Neural progenitor cell (in vitro differentiated cells): ENCODE results near the gene CEBPA. TPM values are rescaled to one million over a fixed set of nuclear protein-coding genes. Genes with fewer than 3 reads are reported as not detected.

Source experiments
- DNase-seq: peaks from one replicate; pipeline ENCODE4 v3.0.0-alpha.2; 2016; ENCODE audit warnings: low spot score
- H2AFZ ChIP-seq: fragments of 200-600 bp; sonication (generic); replicated peaks from 2 replicates; pipeline ENCODE4 v1.6.1; 2016; ENCODE audit warnings: antibody characterized with exemption
- H3F3A ChIP-seq: fragments of 200-600 bp; sonication (generic); 2 replicates; pipeline ENCODE4 v1.6.1; 2016; ENCODE audit warnings: antibody characterized with exemption, low read depth
- H3K27ac ChIP-seq: fragments of 200-600 bp; sonication (generic); 2 replicates; pipeline ENCODE4 v1.5.1; 2016; ENCODE audit warnings: mild to moderate bottlenecking
- H3K27me3 ChIP-seq: fragments of 200-600 bp; sonication (generic); 2 replicates; pipeline ENCODE4 v1.6.1; 2016; ENCODE audit warnings: mild to moderate bottlenecking, moderate library complexity
- H3K36me3 ChIP-seq: fragments of 200-600 bp; sonication (generic); 2 replicates; pipeline ENCODE4 v1.5.1; 2016
- H3K4me1 ChIP-seq: fragments of 200-600 bp; sonication (generic); 2 replicates; pipeline ENCODE4 v1.6.1; 2016; ENCODE audit warnings: mixed run types
- H3K4me2 ChIP-seq: fragments of 200-600 bp; sonication (generic); 2 replicates; pipeline ENCODE4 v1.6.1; 2016
- H3K4me3 ChIP-seq: fragments of 200-600 bp; sonication (generic); 2 replicates; pipeline ENCODE4 v1.5.1; 2016
- H3K79me2 ChIP-seq: fragments of 200-600 bp; sonication (generic); 2 replicates; pipeline ENCODE4 v1.6.1; 2016; ENCODE audit warnings: low read depth
- H3K9ac ChIP-seq: fragments of 200-600 bp; sonication (generic); 2 replicates; pipeline ENCODE4 v1.6.1; 2016
- H3K9me3 ChIP-seq: fragments of 200-600 bp; sonication (generic); 2 replicates; pipeline ENCODE4 v1.5.1; 2016; ENCODE audit warnings: low read depth
- H4K20me1 ChIP-seq: fragments of 200-600 bp; sonication (generic); 2 replicates; pipeline ENCODE4 v1.6.1; 2016; ENCODE audit warnings: low read depth
- H3K27ac Mint-ChIP-seq: 3 replicates; pipeline ENCODE4 v1.8.0; 2021; ENCODE audit warnings: mixed read lengths
- H3K27me3 Mint-ChIP-seq: 2 replicates; pipeline ENCODE4 v1.8.0; 2022; ENCODE audit warnings: low read depth, mild to moderate bottlenecking, inconsistent platforms, moderate library complexity, mixed read lengths; ENCODE audit not compliant: insufficient read depth
- H3K36me3 Mint-ChIP-seq: 3 replicates; pipeline ENCODE4 v1.8.0; 2021; ENCODE audit warnings: mixed read lengths
- H3K4me1 Mint-ChIP-seq: 3 replicates; pipeline ENCODE4 v1.8.0; 2021; ENCODE audit warnings: mixed read lengths
- H3K4me3 Mint-ChIP-seq: 3 replicates; pipeline ENCODE4 v1.8.0; 2021; ENCODE audit warnings: mild to moderate bottlenecking, moderate library complexity, mixed read lengths
- H3K9me3 Mint-ChIP-seq: 3 replicates; pipeline ENCODE4 v1.8.0; 2020; ENCODE audit warnings: mixed read lengths
- CTCF ChIP-seq: fragments of 200-600 bp; sonication (generic); IDR thresholded peaks from 2 replicates; pipeline ENCODE4 v1.5.1; 2017; ENCODE audit warnings: antibody characterized with exemption, mild to moderate bottlenecking
- EZH2 ChIP-seq: fragments of 200-600 bp; sonication (generic); IDR thresholded peaks from 2 replicates; pipeline ENCODE4 v1.6.1; 2017; ENCODE audit warnings: antibody characterized with exemption, mild to moderate bottlenecking, moderate library complexity
- EZH2phosphoT487 ChIP-seq: fragments of 200-600 bp; sonication (generic); IDR thresholded peaks from 2 replicates; pipeline ENCODE4 v1.6.1; 2017; ENCODE audit warnings: antibody characterized with exemption
- total RNA-seq: library from RNA; depleted of rRNA; stranded (reverse); fragments of >200 nt; gene quantifications from 2 replicates; pipeline ENCODE4 v1.2.3, GENCODE V29; 2015; ENCODE audit warnings: low replicate concordance

CEBPA gene
- total RNA-seq, 1 donor from 2014 or later, result 0.71 TPM

GRCh38 chr19:33271246-33272021 is 30.9 kb downstream of the CEBPA start:
- Histone ChIP-seq H3K4me1 (peaks cover 34% of the 10 kb centered on the region), H3K9me3 (no peaks in the 10 kb centered on the region), H3K27me3 (no peaks in the 10 kb centered on the region), H4K20me1 (no peaks in the 10 kb centered on the region), H3K36me3 (no peaks in the 10 kb centered on the region), H3K79me2 (no peaks in the 10 kb centered on the region), H3K9ac (no peak overlapping the region), H3K4me2 (no peak overlapping the region), H3F3A (peaks cover 12% of the 10 kb centered on the region), H3K27ac (no peak overlapping the region), H2AFZ (no peak overlapping the region), H3K4me3 (no peak overlapping the region)
- Mint-ChIP-seq H3K27me3 (peaks cover 5% of the 10 kb centered on the region), H3K27ac (no peak overlapping the region), H3K4me3 (no peak overlapping the region), H3K36me3 (no peaks in the 10 kb centered on the region), H3K4me1 (peaks cover 16% of the 10 kb centered on the region), H3K9me3 (no peaks in the 10 kb centered on the region)
- DNase-seq, result no peak
- TF ChIP-seq EZH2 (no peak), EZH2phosphoT487 (no peak), CTCF (no peak)

DNA sequence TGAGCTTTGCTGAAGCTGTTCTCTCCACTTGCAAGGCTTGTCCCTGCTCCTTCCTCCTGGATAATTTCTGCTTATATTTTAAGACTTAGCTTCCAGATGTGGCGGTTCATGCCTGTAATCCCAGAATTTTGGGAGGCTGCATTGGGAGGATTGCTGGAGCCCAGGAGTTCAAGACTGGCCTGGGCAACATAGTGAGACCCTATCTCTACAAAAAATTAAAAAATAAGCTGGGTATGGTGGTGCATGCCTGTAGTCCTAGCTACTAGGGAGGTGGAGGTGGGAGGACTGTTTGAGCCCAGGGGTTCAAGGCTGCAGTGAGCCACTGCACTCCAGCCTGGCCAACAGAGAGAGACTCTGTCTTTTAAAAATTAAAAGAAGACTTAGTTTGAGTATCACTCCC is 31.6 kb downstream of the CEBPA start:
- H3K4me2 ChIP-seq, result no peak overlapping the region
- Mint-ChIP-seq H3K9me3 (no peaks in the 10 kb centered on the region), H3K4me1 (peaks cover 16% of the 10 kb centered on the region), H3K36me3 (no peaks in the 10 kb centered on the region), H3K4me3 (no peak overlapping the region), H3K27ac (no peak overlapping the region), H3K27me3 (peaks cover 5% of the 10 kb centered on the region)
- peaks cover 11% of the 10 kb centered on the region for H3F3A ChIP-seq
- no peaks in the 10 kb centered on the region for H3K79me2 ChIP-seq
- H3K4me1 ChIP-seq, result peaks cover 28% of the 10 kb centered on the region
- H3K27ac ChIP-seq, result no peak overlapping the region
- H3K9me3 ChIP-seq, result no peaks in the 10 kb centered on the region
- DNase-seq, result no peak
- H4K20me1 ChIP-seq, result no peaks in the 10 kb centered on the region
- no peak overlapping the region for H2AFZ ChIP-seq
- TF ChIP-seq EZH2phosphoT487 (no peak), CTCF (no peak)
- no peak overlapping the region for H3K9ac ChIP-seq
- H3K36me3 ChIP-seq, result no peaks in the 10 kb centered on the region
- H3K4me3 ChIP-seq, result no peak overlapping the region
- H3K27me3 ChIP-seq, result no peaks in the 10 kb centered on the region

DNA sequence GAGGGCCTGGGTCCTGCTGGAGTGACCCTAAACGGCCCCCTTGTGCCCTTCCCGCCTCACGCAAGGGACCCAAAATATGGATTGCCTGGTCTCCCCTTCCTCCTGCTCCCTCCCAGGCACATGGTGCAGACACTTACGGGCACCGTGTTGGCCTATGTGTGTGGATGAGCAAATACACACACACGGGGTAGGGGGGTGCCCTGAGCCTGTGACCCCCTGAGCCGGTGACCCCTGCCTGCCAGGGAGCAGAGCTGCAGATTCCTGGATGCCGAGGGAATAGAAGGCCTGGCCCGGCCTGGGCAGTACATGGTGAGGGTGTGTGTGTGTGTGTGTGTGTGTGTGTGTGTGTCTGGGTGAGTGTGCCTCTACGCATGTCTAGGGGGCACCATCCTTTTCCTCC is 33.3 kb downstream of the CEBPA start:
- Mint-ChIP-seq H3K4me1 (peaks cover 15% of the 10 kb centered on the region), H3K4me3 (no peak overlapping the region), H3K36me3 (no peaks in the 10 kb centered on the region), H3K27me3 (peaks cover 14% of the 10 kb centered on the region), H3K27ac (no peak overlapping the region), H3K9me3 (no peaks in the 10 kb centered on the region)
- no peak overlapping the region for H2AFZ ChIP-seq
- H4K20me1 ChIP-seq, result no peaks in the 10 kb centered on the region
- no peaks in the 10 kb centered on the region for H3K27me3 ChIP-seq
- no peaks in the 10 kb centered on the region for H3K9me3 ChIP-seq
- H3K79me2 ChIP-seq, result no peaks in the 10 kb centered on the region
- H3K9ac ChIP-seq, result no peak overlapping the region
- no peak overlapping the region for H3K4me3 ChIP-seq
- H3K36me3 ChIP-seq, result no peaks in the 10 kb centered on the region
- no peak overlapping the region for H3K27ac ChIP-seq
- no peak overlapping the region for H3K4me2 ChIP-seq
- no peaks in the 10 kb centered on the region for H3F3A ChIP-seq
- DNase-seq, result no peak
- H3K4me1 ChIP-seq, result peaks cover 11% of the 10 kb centered on the region
- TF ChIP-seq EZH2 (no peak), EZH2phosphoT487 (no peak)
